HEK293 (cell line): ENCODE results near the gene PDE4D.

ENCODE experiments used
- CTCF ChIA-PET: fragments of 350-600 bp; formaldehyde crosslinking; extraction: SDS; loops from one replicate; lab custom pipeline; 2021; ENCODE audit warnings: antibody characterized with exemption; lab: Yijun Ruan, JAX
- POLR2A ChIA-PET: fragments of 300-600 bp; formaldehyde crosslinking; extraction: SDS; loops from one replicate; lab custom pipeline; 2020; ENCODE audit warnings: antibody characterized with exemption, inconsistent platforms; lab: Yijun Ruan, JAX
- H3K27ac ChIP-seq: fragments of 200-500 bp; sonication (Bioruptor generic); 2 replicates; pipeline ENCODE4 v1.5.1; 2014; ENCODE audit warnings: low read depth, low read length, control low read depth, inconsistent platforms; ENCODE audit errors: extremely low read depth
- H3K36me3 ChIP-seq, 2 experiments: fragments of 200-500 bp in 1 of 2; sonication (Bioruptor generic) in 1 of 2; 1 replicate in 1 of 2; 2 replicates in 1 of 2; pipeline ENCODE4 v1.5.1; 2014 to 2017; ENCODE audit warnings: inconsistent platforms in 2 of 2, low read length in 2 of 2; ENCODE audit not compliant: control insufficient read depth in 2 of 2, insufficient read depth in 1 of 2
- H3K4me1 ChIP-seq: fragments of 200-500 bp; sonication (Bioruptor generic); 2 replicates; pipeline ENCODE4 v1.5.1; 2014; ENCODE audit warnings: mild to moderate bottlenecking, low read length, inconsistent platforms; ENCODE audit not compliant: control insufficient read depth, insufficient read depth
- H3K4me3 ChIP-seq: 2 replicates; pipeline ENCODE4 v1.5.1; 2011; ENCODE audit warnings: low read depth, mild to moderate bottlenecking, control low read depth, low read length, moderate library complexity
- H3K9me3 ChIP-seq: fragments of 200-500 bp; sonication (Bioruptor generic); 2 replicates; pipeline ENCODE4 v1.5.1; 2014; ENCODE audit warnings: low read depth, low read length, inconsistent platforms; ENCODE audit not compliant: control insufficient read depth, insufficient read depth
- AEBP2 ChIP-seq: fragments of 450-650 bp; formaldehyde crosslinking; IDR thresholded peaks from 2 replicates; pipeline ENCODE4 v1.5.1; 2016; ENCODE audit warnings: missing biosample characterization, missing genetic modification characterization, borderline replicate concordance
- CTCF ChIP-seq: fragments of 450-650 bp; formaldehyde crosslinking; IDR thresholded peaks from 2 replicates; pipeline ENCODE4 v1.5.1; 2016; ENCODE audit warnings: missing biosample characterization, missing genetic modification characterization
- GLIS1 ChIP-seq: fragments of 450-650 bp; formaldehyde crosslinking; IDR thresholded peaks from 2 replicates; pipeline ENCODE4 v1.5.1; 2016; ENCODE audit warnings: missing biosample characterization, missing genetic modification characterization
- INSM2 ChIP-seq: fragments of 450-650 bp; formaldehyde crosslinking; IDR thresholded peaks from 2 replicates; pipeline ENCODE4 v1.5.1; 2016; ENCODE audit warnings: missing biosample characterization, missing genetic modification characterization
- PBX3 ChIP-seq: sonication (generic); formaldehyde crosslinking; IDR thresholded peaks from 2 replicates; pipeline ENCODE4 v1.8.1; 2022; ENCODE audit warnings: mild to moderate bottlenecking, moderate library complexity, missing genetic modification reagents
- SCRT1 ChIP-seq: fragments of 450-650 bp; formaldehyde crosslinking; IDR thresholded peaks from 2 replicates; pipeline ENCODE4 v1.5.1; 2016; ENCODE audit warnings: missing biosample characterization, missing genetic modification characterization, borderline replicate concordance
- SCRT2 ChIP-seq: fragments of 450-650 bp; formaldehyde crosslinking; IDR thresholded peaks from 2 replicates; pipeline ENCODE4 v1.5.1; 2016; ENCODE audit warnings: missing biosample characterization, missing genetic modification characterization
- TRIM28 ChIP-seq: IDR thresholded peaks from 2 replicates; pipeline ENCODE4 v1.6.1; 2011; ENCODE audit warnings: low read length, control low read depth, borderline replicate concordance
- ZBTB10 ChIP-seq: fragments of 450-650 bp; formaldehyde crosslinking; IDR thresholded peaks from 2 replicates; pipeline ENCODE4 v1.5.1; 2016; ENCODE audit warnings: missing biosample characterization, missing genetic modification characterization
- ZBTB7A ChIP-seq: fragments of 450-650 bp; formaldehyde crosslinking; IDR thresholded peaks from 2 replicates; pipeline ENCODE4 v1.5.1; 2016; ENCODE audit warnings: low read depth, missing biosample characterization, missing genetic modification characterization
- ZEB2 ChIP-seq: fragments of 450-650 bp; formaldehyde crosslinking; IDR thresholded peaks from 2 replicates; pipeline ENCODE4 v1.5.1; 2016; ENCODE audit warnings: missing biosample characterization, missing genetic modification characterization
- ZNF157 ChIP-seq: fragments of 450-650 bp; formaldehyde crosslinking; IDR thresholded peaks from 2 replicates; pipeline ENCODE4 v1.5.1; 2016; ENCODE audit warnings: missing biosample characterization, missing genetic modification characterization
- ZNF184 ChIP-seq: fragments of 450-650 bp; IDR thresholded peaks from 2 replicates; pipeline ENCODE4 v1.5.1; 2018; ENCODE audit warnings: missing biosample characterization, mild to moderate bottlenecking, missing genetic modification characterization
- ZNF2 ChIP-seq: fragments of 450-650 bp; formaldehyde crosslinking; IDR thresholded peaks from 2 replicates; pipeline ENCODE4 v1.5.1; 2016; ENCODE audit warnings: missing biosample characterization, missing genetic modification characterization
- ZNF366 ChIP-seq: fragments of 450-650 bp; formaldehyde crosslinking; conservative IDR thresholded peaks from 2 replicates; pipeline ENCODE4 v1.5.1; 2016; ENCODE audit warnings: missing biosample characterization, missing genetic modification characterization
- ZNF580 ChIP-seq: fragments of 450-650 bp; formaldehyde crosslinking; IDR thresholded peaks from 2 replicates; pipeline ENCODE4 v1.5.1; 2016; ENCODE audit warnings: missing biosample characterization, missing genetic modification characterization
- ZNF654 ChIP-seq: fragments of 450-650 bp; formaldehyde crosslinking; IDR thresholded peaks from 2 replicates; pipeline ENCODE4 v1.5.1; 2016; ENCODE audit warnings: low read depth, missing biosample characterization, missing genetic modification characterization
- ZNF701 ChIP-seq: fragments of 450-650 bp; formaldehyde crosslinking; IDR thresholded peaks from 2 replicates; pipeline ENCODE4 v1.5.1; 2016; ENCODE audit warnings: missing biosample characterization, missing genetic modification characterization

PDE4D gene

GRCh38 chr5:59516161-59516560, 377.4 kb downstream of the PDE4D start:
- Histone ChIP-seq H3K4me3 (no peak overlapping the region), H3K4me1 (0 out of 2 replicates have a peak, but pooled peaks cover 3% of the 10 kb centered on the region), H3K27ac (no peak overlapping the region), H3K36me3 (no peaks in the 10 kb centered on the region), H3K9me3 (no peaks in the 10 kb centered on the region)
- CTCF ChIA-PET = interaction anchor here (0.6 to 1.6 kb wide), 2 partner anchors 10 to 341 kb away, joined by 6 to 9 read pairs; no protein-coding TSS in a partner anchor
- TF ChIP-seq ZNF2 (tag by site-specific recombination) (no peak), ZNF701 (tag by site-specific recombination) (no peak), ZNF580 (tag by site-specific recombination) (no peak), PBX3 (CRISPR knock-in tag) (no peak), ZBTB10 (tag by site-specific recombination) (no peak), GLIS1 (tag by site-specific recombination) (no peak), SCRT1 (no peak), ZNF366 (tag by site-specific recombination) (no peak), ZNF184 (tag by site-specific recombination) (no peak), ZNF157 (no peak)
- POLR2A ChIA-PET = no interaction called here

GRCh38 chr5:59506285-59506877, 387.1 kb downstream of the PDE4D start:
- ChIA-PET CTCF (interaction anchor here (0.7 to 5.3 kb wide), 36 partner anchors 9 to 1193 kb away, joined by 3 to 83 read pairs (median 4); no protein-coding TSS in a partner anchor), POLR2A (no interaction called here)
- Histone ChIP-seq H3K27ac (no peak overlapping the region), H3K4me1 (no peaks in the 10 kb centered on the region), H3K36me3 (no peaks in the 10 kb centered on the region), H3K4me3 (no peak overlapping the region), H3K9me3 (no peaks in the 10 kb centered on the region)
- TF ChIP-seq ZNF654 (tag by site-specific recombination) = peak; percentile 60
- TF ChIP-seq SCRT1 = peak; percentile 90
- TF ChIP-seq ZEB2 (tag by site-specific recombination) = no peak
- 0 out of 2 replicates have a peak, but pooled peaks have one; percentile 23 for TF ChIP-seq CTCF
- TF ChIP-seq TRIM28 = no peak
- no peak for TF ChIP-seq AEBP2 (tag by site-specific recombination)
- TF ChIP-seq SCRT2 (tag by site-specific recombination) = peak; percentile 99
- TF ChIP-seq ZBTB7A (tag by site-specific recombination) = no peak
- no peak for TF ChIP-seq INSM2 (tag by site-specific recombination)
